H9 (cell line): ENCODE measurements around the gene CACNA2D3. TPM values are rescaled to one million over a fixed set of nuclear protein-coding genes. Genes with fewer than 3 reads are reported as not detected.

Experiments used
- DNase-seq: peaks from one replicate; pipeline ENCODE4 v3.0.0-alpha.2; 2017
- H2AFZ ChIP-seq: one replicate; pipeline ENCODE4 v1.6.1; 2013; ENCODE audit warnings: mild to moderate bottlenecking, low read length, control low read depth, moderate library complexity
- H2AK5ac ChIP-seq: 2 replicates; pipeline ENCODE4 v1.6.1; 2013; ENCODE audit warnings: low read length, control low read depth, mixed read lengths; ENCODE audit not compliant: insufficient read length
- H2BK120ac ChIP-seq: one replicate; pipeline ENCODE4 v1.6.1; 2013; ENCODE audit warnings: low read depth, mild to moderate bottlenecking, low read length, control low read depth, inconsistent platforms; ENCODE audit not compliant: poor library complexity, severe bottlenecking
- H2BK12ac ChIP-seq: 2 replicates; pipeline ENCODE4 v1.6.1; 2013; ENCODE audit warnings: low read length, control low read depth, mixed read lengths, low read depth; ENCODE audit not compliant: insufficient read length
- H2BK15ac ChIP-seq: 2 replicates; pipeline ENCODE4 v1.6.1; 2013; ENCODE audit warnings: low read depth, low read length, control low read depth
- H2BK20ac ChIP-seq: one replicate; pipeline ENCODE4 v1.6.1; 2013; ENCODE audit warnings: low read depth, mild to moderate bottlenecking, low read length, control low read depth, inconsistent platforms; ENCODE audit not compliant: poor library complexity, severe bottlenecking
- H2BK5ac ChIP-seq: 2 replicates; pipeline ENCODE4 v1.6.1; 2013; ENCODE audit warnings: low read length, control low read depth, mixed read lengths; ENCODE audit not compliant: insufficient read length
- H3K14ac ChIP-seq: 2 replicates; pipeline ENCODE4 v1.6.1; 2013; ENCODE audit warnings: low read length, control low read depth; ENCODE audit not compliant: insufficient read depth
- H3K18ac ChIP-seq: 2 replicates; pipeline ENCODE4 v1.6.1; 2013; ENCODE audit warnings: low read depth, mild to moderate bottlenecking, mixed read lengths, low read length, control low read depth; ENCODE audit not compliant: insufficient read length
- H3K23ac ChIP-seq: 2 replicates; pipeline ENCODE4 v1.6.1; 2013; ENCODE audit warnings: low read length, control low read depth, mixed read lengths, low read depth; ENCODE audit not compliant: insufficient read length
- H3K23me2 ChIP-seq: 2 replicates; pipeline ENCODE4 v1.6.1; 2013; ENCODE audit warnings: low read depth, mild to moderate bottlenecking, mixed read lengths, low read length, control low read depth; ENCODE audit not compliant: insufficient read length, poor library complexity, severe bottlenecking
- H3K27ac ChIP-seq: 2 replicates; pipeline ENCODE4 v1.5.1; 2013; ENCODE audit warnings: low read length, control low read depth, mixed read lengths, low read depth; ENCODE audit not compliant: insufficient read length
- H3K27me3 ChIP-seq: 2 replicates; pipeline ENCODE4 v1.6.1; 2013; ENCODE audit warnings: low read length, control low read depth, inconsistent platforms; ENCODE audit not compliant: insufficient read depth
- H3K4ac ChIP-seq: 2 replicates; pipeline ENCODE4 v1.6.1; 2013; ENCODE audit warnings: low read depth, mild to moderate bottlenecking, control low read depth, inconsistent platforms, low read length, moderate library complexity
- H3K4me1 ChIP-seq: 2 replicates; pipeline ENCODE4 v1.6.1; 2013; ENCODE audit warnings: low read length, control low read depth, inconsistent platforms; ENCODE audit not compliant: insufficient read depth
- H3K4me2 ChIP-seq: 2 replicates; pipeline ENCODE4 v1.6.1; 2013; ENCODE audit warnings: low read length, control low read depth, mixed read lengths; ENCODE audit not compliant: insufficient read length, insufficient read depth
- H3K56ac ChIP-seq: 2 replicates; pipeline ENCODE4 v1.6.1; 2013; ENCODE audit warnings: low read depth, mild to moderate bottlenecking, mixed read lengths, low read length, control low read depth; ENCODE audit not compliant: insufficient read length
- H3K79me1 ChIP-seq: 2 replicates; pipeline ENCODE4 v1.6.1; 2013; ENCODE audit warnings: low read depth, mild to moderate bottlenecking, moderate library complexity, low read length, control low read depth, inconsistent platforms; ENCODE audit not compliant: insufficient read depth, poor library complexity, severe bottlenecking
- H3K79me2 ChIP-seq: 2 replicates; pipeline ENCODE4 v1.6.1; 2013; ENCODE audit warnings: low read length, control low read depth, inconsistent platforms; ENCODE audit not compliant: insufficient read depth
- H3K9ac ChIP-seq: 2 replicates; pipeline ENCODE4 v1.6.1; 2013; ENCODE audit warnings: low read length, control low read depth, mixed read lengths; ENCODE audit not compliant: insufficient read length; ENCODE audit errors: extremely low read depth
- H3K9me3 ChIP-seq: one replicate; pipeline ENCODE4 v1.6.1; 2013; ENCODE audit warnings: low read depth, low read length, inconsistent platforms; ENCODE audit not compliant: control insufficient read depth
- H3T11ph ChIP-seq: one replicate; pipeline ENCODE4 v1.6.1; 2013; ENCODE audit warnings: mild to moderate bottlenecking, low read length, control low read depth, inconsistent platforms
- H4K20me1 ChIP-seq: one replicate; pipeline ENCODE4 v1.6.1; 2013; ENCODE audit not compliant: control insufficient read depth, insufficient read length, insufficient read depth
- H4K5ac ChIP-seq: 2 replicates; pipeline ENCODE4 v1.6.1; 2013; ENCODE audit warnings: low read depth, mild to moderate bottlenecking, mixed read lengths, low read length, control low read depth; ENCODE audit not compliant: insufficient read length
- H4K8ac ChIP-seq: replicated peaks from 2 replicates; pipeline ENCODE4 v1.6.1; 2013; ENCODE audit warnings: low read length, control low read depth, mixed read lengths, low read depth; ENCODE audit not compliant: insufficient read length
- H4K91ac ChIP-seq: 2 replicates; pipeline ENCODE4 v1.6.1; 2013; ENCODE audit warnings: low read depth, mild to moderate bottlenecking, moderate library complexity, mixed read lengths, low read length, control low read depth; ENCODE audit not compliant: insufficient read length
- H3K27ac Mint-ChIP-seq, 3 experiments: 2 replicates in 2 of 3; 3 replicates in 1 of 3; pipeline ENCODE4 v1.8.0; 2020 to 2021; ENCODE audit warnings: mixed read lengths in 3 of 3, mild to moderate bottlenecking in 1 of 3, moderate library complexity in 1 of 3
- H3K27me3 Mint-ChIP-seq: 2 replicates; pipeline ENCODE4 v1.8.0; 2021; ENCODE audit warnings: low read depth, mild to moderate bottlenecking, moderate library complexity, mixed read lengths
- H3K36me3 Mint-ChIP-seq, 3 experiments: 2 replicates in 2 of 3; 3 replicates in 1 of 3; pipeline ENCODE4 v1.8.0; 2020 to 2021; ENCODE audit warnings: low read depth in 3 of 3, mixed read lengths in 3 of 3; ENCODE audit not compliant: insufficient read depth in 1 of 3
- H3K4me1 Mint-ChIP-seq, 2 experiments: 2 replicates each; pipeline ENCODE4 v1.8.0; 2020; ENCODE audit warnings: mixed read lengths in 2 of 2
- H3K4me3 Mint-ChIP-seq, 2 experiments: 2 replicates in 1 of 2; 3 replicates in 1 of 2; pipeline ENCODE4 v1.8.0; 2020 to 2021; ENCODE audit warnings: mild to moderate bottlenecking in 2 of 2, mixed read lengths in 2 of 2, moderate library complexity in 1 of 2
- H3K9me3 Mint-ChIP-seq, 2 experiments: 2 replicates in 1 of 2; 3 replicates in 1 of 2; pipeline ENCODE4 v1.8.0; 2020; ENCODE audit warnings: mild to moderate bottlenecking in 2 of 2, mixed read lengths in 2 of 2, moderate library complexity in 1 of 2
- CTCF ChIP-seq: fragments of 200-600 bp; sonication (generic); conservative IDR thresholded peaks from 3 replicates; pipeline ENCODE4 v1.8.0; 2021; ENCODE audit warnings: antibody characterized with exemption, mild to moderate bottlenecking
- WGBS: extraction: QIAGEN DNeasy Blood & Tissue Kit; methylation state at CpG from one replicate; pipeline ENCODE4 v1.1.7; 2013; ENCODE audit warnings: missing lambda C conversion rate, low lambda C conversion rate, mixed read lengths; ENCODE audit not compliant: insufficient read length; ENCODE audit errors: extremely low coverage; 5-methylcytosine and 5-hydroxymethylcytosine counted together
- total RNA-seq: library from RNA; stranded (reverse); gene quantifications from 2 replicates; pipeline ENCODE4 v1.2.1, GENCODE V29; 2021

CACNA2D3 gene
- total RNA-seq, 1 experiment from 2014 or later = 3.2 TPM

- Histone ChIP-seq H3K4ac (no peak overlapping the region), H2BK120ac (no peak overlapping the region), H4K91ac (no peak overlapping the region), H3K14ac (no peak overlapping the region), H3K79me1 (no peaks in the 10 kb centered on the region), H2BK15ac (no peak overlapping the region), H3K27me3 (no peaks in the 10 kb centered on the region), H3K27ac (no peak overlapping the region), H2BK20ac (no peak overlapping the region), H3K23me2 (no peaks in the 10 kb centered on the region), H3K18ac (no peak overlapping the region), H4K8ac (no peak overlapping the region), H3K9ac (no peak overlapping the region), H4K5ac (no peak overlapping the region), H2AFZ (no peak overlapping the region), H3K23ac (no peak overlapping the region), H3K56ac (no peak overlapping the region), H3K4me2 (no peak overlapping the region), H3K9me3 (no peaks in the 10 kb centered on the region), H3T11ph (no peak overlapping the region), H2AK5ac (no peak overlapping the region), H3K79me2 (no peaks in the 10 kb centered on the region), H2BK12ac (no peak overlapping the region), H4K20me1 (no peaks in the 10 kb centered on the region), H3K4me1 (peaks cover 3% of the 10 kb centered on the region; the same call in 1 of the 2 replicates), H2BK5ac (no peak overlapping the region)
- peaks cover 4% of the 10 kb centered on the region for H3K27me3 Mint-ChIP-seq
- no peak overlapping the region for H3K4me3 Mint-ChIP-seq
- no CpG with 5 or more reads among the region's 4 CpGs for WGBS
- H3K9me3 Mint-ChIP-seq = no peaks in the 10 kb centered on the region
- no peaks in the 10 kb centered on the region for H3K36me3 Mint-ChIP-seq
- no peak for TF ChIP-seq CTCF
- no peak overlapping the region for H3K27ac Mint-ChIP-seq
- no peak for DNase-seq
- H3K4me1 Mint-ChIP-seq = peaks cover 28 to 41% of the 10 kb centered on the region in 2 experiments
Measured at GRCh38 chr3:55065331-55065730, 943.0 kb downstream of the CACNA2D3 start.
